ENCODE measurements around the gene WFDC1.

WFDC1 gene

GRCh38 chr16:84281074-84281473, 13.6 kb upstream of the WFDC1 start:
- TF ChIP-seq CTCF (IDR thresholded peaks at IDR 0.05) (no peak), ZFX (IDR thresholded peaks at IDR 0.05; ENCODE audit: borderline replicate concordance) (no peak)
- no peak overlapping the region for H3K27ac ChIP-seq

- TF ChIP-seq ZFX (IDR thresholded peaks at IDR 0.05; ENCODE audit: borderline replicate concordance) (no peak), CTCF (IDR thresholded peaks at IDR 0.05) (no peak)
- H3K27ac ChIP-seq = no peak overlapping the region
Observed at GRCh38 chr16:84282533-84282932, 12.1 kb upstream of the WFDC1 start.

GRCh38 chr16:84283314-84284153, 11.1 kb upstream of the WFDC1 start:
- no peak overlapping the region for H3K27ac ChIP-seq

GRCh38 chr16:84284154-84284722, 10.4 kb upstream of the WFDC1 start:
- TF ChIP-seq CTCF (IDR thresholded peaks at IDR 0.05) (no peak), ZFX (IDR thresholded peaks at IDR 0.05; ENCODE audit: borderline replicate concordance) (no peak)
- H3K27ac ChIP-seq = no peak overlapping the region

More at GRCh38 chr16:84283314-84284153, 11.1 kb upstream of the WFDC1 start:
- TF ChIP-seq ZFX (IDR thresholded peaks at IDR 0.05; ENCODE audit: borderline replicate concordance) = no peak
- no peak for TF ChIP-seq CTCF (IDR thresholded peaks at IDR 0.05)

- no peak overlapping the region for H3K27ac ChIP-seq
- TF ChIP-seq CTCF (IDR thresholded peaks at IDR 0.05) = no peak
- no peak for TF ChIP-seq ZFX (IDR thresholded peaks at IDR 0.05; ENCODE audit: borderline replicate concordance)
Observed at GRCh38 chr16:84286578-84287240, 8.0 kb upstream of the WFDC1 start.

GRCh38 chr16:84288902-84289301, 5.8 kb upstream of the WFDC1 start:
- TF ChIP-seq CTCF (IDR thresholded peaks at IDR 0.05) (no peak), ZFX (IDR thresholded peaks at IDR 0.05; ENCODE audit: borderline replicate concordance) (no peak)
- H3K27ac ChIP-seq = no peak overlapping the region

GRCh38 chr16:84291226-84291625, 3.5 kb upstream of the WFDC1 start:
- TF ChIP-seq CTCF (IDR thresholded peaks at IDR 0.05) (no peak), ZFX (IDR thresholded peaks at IDR 0.05; ENCODE audit: borderline replicate concordance) (no peak)
- H3K27ac ChIP-seq = no peak overlapping the region
